OCI-LY1 (cell line): ENCODE results near the gene RAPGEF6.

Experiments used
- H2AFZ ChIP-seq: fragments of 200-600 bp; sonication (generic), shearing (Covaris generic); 2 replicates; pipeline ENCODE4 v1.6.0; 2014; ENCODE audit warnings: antibody characterized with exemption, mild to moderate bottlenecking, low read length
- H3F3A ChIP-seq: fragments of 200-600 bp; sonication (generic), shearing (Covaris generic); 2 replicates; pipeline ENCODE4 v1.6.0; 2014; ENCODE audit warnings: mild to moderate bottlenecking, antibody characterized with exemption, low read length, moderate library complexity; ENCODE audit not compliant: insufficient read depth
- H3K27ac ChIP-seq: fragments of 200-600 bp; sonication (generic); 2 replicates; pipeline ENCODE4 v1.5.1; 2014; ENCODE audit warnings: low read length, mixed run types, mild to moderate bottlenecking, low read depth; ENCODE audit not compliant: poor library complexity, severe bottlenecking
- H3K27me3 ChIP-seq: fragments of 200-600 bp; sonication (generic); 2 replicates; pipeline ENCODE4 v1.6.0; 2014; ENCODE audit warnings: antibody characterized with exemption, mild to moderate bottlenecking, low read length, moderate library complexity; ENCODE audit not compliant: insufficient read depth
- H3K36me3 ChIP-seq: fragments of 200-600 bp; sonication (generic); 2 replicates; pipeline ENCODE4 v1.6.1; 2014; ENCODE audit warnings: mild to moderate bottlenecking, antibody characterized with exemption, low read length, moderate library complexity, mixed read lengths; ENCODE audit not compliant: insufficient read depth
- H3K4me1 ChIP-seq: fragments of 200-600 bp; sonication (generic); 2 replicates; pipeline ENCODE4 v1.5.1; 2014; ENCODE audit warnings: mild to moderate bottlenecking, low read length, moderate library complexity; ENCODE audit not compliant: insufficient read depth, severe bottlenecking
- H3K4me2 ChIP-seq: fragments of 200-600 bp; sonication (generic), shearing (Covaris generic); 2 replicates; pipeline ENCODE4 v1.6.1; 2014; ENCODE audit warnings: low read length
- H3K4me3 ChIP-seq: fragments of 200-600 bp; sonication (generic); 2 replicates; pipeline ENCODE4 v1.5.1; 2014; ENCODE audit warnings: low read length, low read depth, mild to moderate bottlenecking, mixed read lengths; ENCODE audit not compliant: poor library complexity, severe bottlenecking
- H3K79me2 ChIP-seq: fragments of 200-600 bp; shearing (Covaris generic); 2 replicates; pipeline ENCODE4 v1.6.1; 2016; ENCODE audit warnings: mixed run types, low read length, mixed read lengths; ENCODE audit not compliant: insufficient read depth
- H3K9ac ChIP-seq: fragments of 200-600 bp; sonication (generic), shearing (Covaris generic); 2 replicates; pipeline ENCODE4 v1.6.1; 2014; ENCODE audit warnings: mild to moderate bottlenecking, low read length, mixed read lengths
- H3K9me2 ChIP-seq: fragments of 200-600 bp; sonication (generic), shearing (Covaris generic); 2 replicates; pipeline ENCODE4 v1.6.1; 2014; ENCODE audit warnings: low read depth, mild to moderate bottlenecking, low read length, mixed read lengths
- H3K9me3 ChIP-seq: fragments of 200-600 bp; shearing (Covaris generic); 2 replicates; pipeline ENCODE4 v1.6.1; 2014; ENCODE audit warnings: low read length, mixed read lengths
- H4K20me1 ChIP-seq: fragments of 200-600 bp; sonication (generic), shearing (Covaris generic); 2 replicates; pipeline ENCODE4 v1.6.0; 2016; ENCODE audit warnings: mild to moderate bottlenecking, low read length; ENCODE audit not compliant: insufficient read depth
- CTCF ChIP-seq: fragments of 200-600 bp; sonication (generic), shearing (Covaris generic); IDR thresholded peaks from 2 replicates; pipeline ENCODE4 v1.5.1; 2017; ENCODE audit warnings: mild to moderate bottlenecking, antibody characterized with exemption, low read length, moderate library complexity, mixed read lengths
- EZH2 ChIP-seq: fragments of 200-600 bp; sonication (generic), shearing (Covaris generic); IDR thresholded peaks from 2 replicates; pipeline ENCODE4 v1.8.0; 2017; ENCODE audit warnings: borderline replicate concordance, mixed run types, mild to moderate bottlenecking, antibody characterized with exemption, low read length, moderate library complexity, mixed read lengths

RAPGEF6 gene

GRCh38 chr5:131389096-131389868 is 245.7 kb downstream of the RAPGEF6 start:
- TF ChIP-seq CTCF (no peak), EZH2 (no peak)
- no peak overlapping the region for H2AFZ ChIP-seq
- H3K9me2 ChIP-seq = no peaks in the 10 kb centered on the region
- no peak overlapping the region for H3K9ac ChIP-seq
- 0 out of 2 replicates have a peak, but pooled peaks cover under 1% of the 10 kb centered on the region for H3K79me2 ChIP-seq
- H3K36me3 ChIP-seq = peaks cover 88% of the 10 kb centered on the region
- H3K27me3 ChIP-seq = no peaks in the 10 kb centered on the region
- H3K4me2 ChIP-seq = no peak overlapping the region
- H3F3A ChIP-seq = no peaks in the 10 kb centered on the region
- H3K4me3 ChIP-seq = no peak overlapping the region
- H3K27ac ChIP-seq = no peak overlapping the region
- peaks cover 9% of the 10 kb centered on the region for H3K4me1 ChIP-seq
- no peaks in the 10 kb centered on the region for H4K20me1 ChIP-seq
- H3K9me3 ChIP-seq = no peaks in the 10 kb centered on the region

- Histone ChIP-seq H3K4me2 (no peak overlapping the region), H3K9me3 (no peaks in the 10 kb centered on the region), H3K4me3 (no peak overlapping the region), H2AFZ (no peak overlapping the region), H3K27ac (no peak overlapping the region), H4K20me1 (no peaks in the 10 kb centered on the region), H3F3A (no peaks in the 10 kb centered on the region), H3K4me1 (peaks cover 19% of the 10 kb centered on the region), H3K9me2 (no peaks in the 10 kb centered on the region), H3K36me3 (peaks cover 68% of the 10 kb centered on the region), H3K9ac (no peak overlapping the region), H3K27me3 (no peaks in the 10 kb centered on the region), H3K79me2 (peaks cover 11% of the 10 kb centered on the region)
- TF ChIP-seq EZH2 (no peak), CTCF (no peak)
These were observed 247.8 kb downstream of the RAPGEF6 start for GRCh38 chr5:131387255-131387654.

- H3K36me3 ChIP-seq = peaks cover 63% of the 10 kb centered on the region
- no peaks in the 10 kb centered on the region for H3K9me3 ChIP-seq
- no peaks in the 10 kb centered on the region for H4K20me1 ChIP-seq
- H3K27me3 ChIP-seq = no peaks in the 10 kb centered on the region
- H3F3A ChIP-seq = peaks cover 3% of the 10 kb centered on the region; the same call in 1 of the 2 replicates
- no peaks in the 10 kb centered on the region for H3K9me2 ChIP-seq
- H3K4me2 ChIP-seq = no peak overlapping the region
- TF ChIP-seq EZH2 = no peak
- TF ChIP-seq CTCF = no peak
- H3K4me3 ChIP-seq = no peak overlapping the region
- peaks cover 11% of the 10 kb centered on the region for H3K79me2 ChIP-seq
- H3K9ac ChIP-seq = no peak overlapping the region
- no peak overlapping the region for H3K27ac ChIP-seq
- H2AFZ ChIP-seq = no peak overlapping the region
- peaks cover 23% of the 10 kb centered on the region for H3K4me1 ChIP-seq
These were observed 248.2 kb downstream of the RAPGEF6 start for GRCh38 chr5:131386779-131387178.
